GM12892 (cell line): Measurements from ENCODE around the gene SPATC1L.

Experiments
- POLR2A ChIP-seq: IDR thresholded peaks from 2 replicates; pipeline ENCODE4 v1.6.1; 2011; ENCODE audit warnings: low read depth, low read length, control low read depth
- POLR2AphosphoS5 ChIP-seq: IDR thresholded peaks from 2 replicates; pipeline ENCODE4 v1.6.1; 2011; ENCODE audit warnings: low read depth, low read length, control low read depth

- TF ChIP-seq POLR2A: no peak
- TF ChIP-seq POLR2AphosphoS5: no peak
Observed at GRCh38 chr21:46116189-46116775, 68.0 kb downstream of the SPATC1L start.
